Measurements from ENCODE around the gene TRIM65. TPM values are rescaled to one million over a fixed set of nuclear protein-coding genes. Genes with fewer than 3 reads are reported as not detected.
A peak's percentile ranks its signal among the peaks of the same experiment; 100 is the strongest.
"Not testable (repeated sequence)": the region's sequence is repeated elsewhere in the genome, so short reads cannot be mapped to it uniquely, and the experiment has no call there.

The TRIM65 gene
- total RNA-seq, 1 experiment from 2014 or later = 48.6 TPM

GRCh38 chr17:75872434-75873351 lies 24.1 kb downstream of the TRIM65 start:
- no TSS peak for BruUV-seq (replicated peaks)
- intact Hi-C loops (cut with micrococcal nuclease; ENCODE audit: unreplicated experiment) = no loop called here
- CTCF ChIA-PET = interaction anchor here (1.2 kb wide), 1 partner anchor 17 kb away, joined by 5 read pairs; the partner anchor contains the start of gene WBP2

GRCh38 chr17:75870228-75870627 lies 26.5 kb downstream of the TRIM65 start:
- ATAC-seq; DNase-seq (ENCODE audit: low read depth, low spot score); H3K9me3 ChIP-seq (ENCODE audit: control insufficient read depth, insufficient read depth, low read depth, low read length); H3K27me3 ChIP-seq (ENCODE audit: control insufficient read depth, insufficient read depth, low read length); H3K4me3 ChIP-seq (ENCODE audit: low read depth in 2 of 2, low read length in 2 of 2); BruUV-seq (replicated peaks); in situ Hi-C loops (cut with HindIII; ENCODE audit: low pct_unique_long_range_greater_than_20kb, low sequenced_read_pairs); H3K27ac ChIP-seq (ENCODE audit: low read length); intact Hi-C loops (cut with micrococcal nuclease; ENCODE audit: unreplicated experiment); H3K36me3 ChIP-seq (ENCODE audit: control insufficient read depth, insufficient read depth, low read length): not testable (repeated sequence)
- ChIA-PET POLR2A (interaction anchor here (0.6 kb wide), 1 partner anchor 10 kb away, joined by 4 read pairs; no protein-coding TSS in a partner anchor), CTCF (interaction anchor here (0.6 kb wide), 1 partner anchor 11 kb away, joined by 4 read pairs; no protein-coding TSS in a partner anchor)
- peaks cover 25% of the 10 kb centered on the region for H3K4me1 ChIP-seq (ENCODE audit: control insufficient read depth, insufficient read depth, low read length)

More at GRCh38 chr17:75872434-75873351, 24.1 kb downstream of the TRIM65 start:
- peak; percentile 56; the same call in 1 of the 2 replicates for TF ChIP-seq POLR2AphosphoS5 (IDR thresholded peaks at IDR 0.05; ENCODE audit: low read depth, low read length)
- no peak for TF ChIP-seq REST (IDR thresholded peaks at IDR 0.05; ENCODE audit: insufficient read depth in 1 of 2, low read depth in 2 of 2, low read length in 1 of 2)
- H3K9me3 ChIP-seq (ENCODE audit: control insufficient read depth, insufficient read depth, low read depth, low read length) = no peaks in the 10 kb centered on the region
- DNase-seq (ENCODE audit: low read depth, low spot score) (no peak), ATAC-seq (peak; percentile 48)
- H3K27ac ChIP-seq (ENCODE audit: low read length) = peak overlapping the region; percentile 60
- POLR2A ChIA-PET = interaction anchor here (0.6 to 1.5 kb wide), 3 partner anchors 9 to 93 kb away, joined by 3 to 11 read pairs (median 4); partner anchors contain the start of gene WBP2
- H3K27me3 ChIP-seq (ENCODE audit: control insufficient read depth, insufficient read depth, low read length) = no peaks in the 10 kb centered on the region
- H3K36me3 ChIP-seq (ENCODE audit: control insufficient read depth, insufficient read depth, low read length) = no peaks in the 10 kb centered on the region; the same call in 1 of the 2 replicates
- in situ Hi-C loops (cut with HindIII; ENCODE audit: low pct_unique_long_range_greater_than_20kb, low sequenced_read_pairs) = no loop called here
- peaks cover 41% of the 10 kb centered on the region for H3K4me1 ChIP-seq (ENCODE audit: control insufficient read depth, insufficient read depth, low read length)
- H3K4me3 ChIP-seq (ENCODE audit: low read depth in 2 of 2, low read length in 2 of 2) = no peak overlapping the region

- DNase-seq (ENCODE audit: low read depth, low spot score) (no peak), ATAC-seq (no peak)
- TF ChIP-seq REST (IDR thresholded peaks at IDR 0.05; ENCODE audit: insufficient read depth in 1 of 2, low read depth in 2 of 2, low read length in 1 of 2) (no peak), POLR2AphosphoS5 (IDR thresholded peaks at IDR 0.05; ENCODE audit: low read depth, low read length) (no peak), CTCF (IDR thresholded peaks at IDR 0.05) (no peak), TCF7L2 (IDR thresholded peaks at IDR 0.05; ENCODE audit: low read depth, low read length) (no peak), SIN3A (IDR thresholded peaks at IDR 0.05; ENCODE audit: borderline replicate concordance, insufficient read depth, low read depth, low read length) (no peak)
- intact Hi-C loops (cut with micrococcal nuclease; ENCODE audit: unreplicated experiment) = no loop called here
- no peaks in the 10 kb centered on the region for H3K9me3 ChIP-seq (ENCODE audit: control insufficient read depth, insufficient read depth, low read depth, low read length)
- no peaks in the 10 kb centered on the region for H3K27me3 ChIP-seq (ENCODE audit: control insufficient read depth, insufficient read depth, low read length)
- BruUV-seq (replicated peaks) = no TSS peak
- H3K27ac ChIP-seq (ENCODE audit: low read length) = peak overlapping the region; percentile 67; the same call in 1 of the 2 replicates
- H3K4me3 ChIP-seq (ENCODE audit: low read depth in 2 of 2, low read length in 2 of 2) = no peak overlapping the region
- peaks cover 19% of the 10 kb centered on the region for H3K4me1 ChIP-seq (ENCODE audit: control insufficient read depth, insufficient read depth, low read length)
- POLR2A ChIA-PET = interaction anchor here (0.6 kb wide), 1 partner anchor 9 kb away, joined by 4 read pairs; no protein-coding TSS in a partner anchor
- in situ Hi-C loops (cut with HindIII; ENCODE audit: low pct_unique_long_range_greater_than_20kb, low sequenced_read_pairs) = no loop called here
- CTCF ChIA-PET = no interaction called here
- H3K36me3 ChIP-seq (ENCODE audit: control insufficient read depth, insufficient read depth, low read length) = no peaks in the 10 kb centered on the region
These were observed 27.2 kb downstream of the TRIM65 start for GRCh38 chr17:75869282-75870141.

Data from Panc1 (cell line).